ENCODE results near the gene COPS3. TPM values are rescaled to one million over a fixed set of nuclear protein-coding genes. Genes with fewer than 3 reads are reported as not detected.
"Not testable (repeated sequence)": the region's sequence is repeated elsewhere in the genome, so short reads cannot be mapped to it uniquely, and the experiment has no call there.

COPS3 gene
- total RNA-seq, 1 donor from 2014 or later, result 48.1 TPM

- TF ChIP-seq CTCF (IDR thresholded peaks at IDR 0.05) (no peak), POLR2A (IDR thresholded peaks at IDR 0.05) (no peak)
- no peaks in the 10 kb centered on the region for H3K27me3 ChIP-seq
- H3K36me3 ChIP-seq, result no peaks in the 10 kb centered on the region
- DNase-seq (ENCODE audit: extremely low spot score in 2 of 2), result no peak
- H3K27ac ChIP-seq, result no peak overlapping the region
- intact Hi-C loops (cut with DNase I), result no loop called here
- H3K9me3 ChIP-seq, result no peaks in the 10 kb centered on the region
- no peak overlapping the region for H3K4me3 ChIP-seq
- H3K4me1 ChIP-seq, result no peaks in the 10 kb centered on the region
Observed at GRCh38 chr17:17295141-17295540, 14.1 kb upstream of the COPS3 start.

DNA sequence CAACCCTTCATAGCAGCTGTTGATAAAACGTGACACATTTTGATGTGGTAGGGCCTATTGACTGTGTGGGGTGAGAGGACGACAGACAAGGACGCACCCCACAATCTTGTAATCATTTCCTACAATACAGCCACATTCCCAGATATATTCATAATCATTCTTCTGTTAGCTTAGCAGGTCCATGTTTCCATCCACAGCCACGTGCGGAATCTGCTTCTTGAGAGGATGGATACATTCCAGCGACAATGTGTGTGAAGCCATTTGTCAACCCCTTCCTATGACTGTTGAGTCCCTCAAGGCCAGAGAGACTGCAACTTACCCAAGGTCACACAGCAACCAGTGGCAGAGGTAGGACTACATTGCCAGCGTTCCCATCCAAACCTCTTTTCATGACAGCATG, 8.7 kb upstream of the COPS3 start:
- intact Hi-C loops (cut with DNase I), result no loop called here
- no peak for DNase-seq (ENCODE audit: extremely low spot score in 2 of 2)

DNA sequence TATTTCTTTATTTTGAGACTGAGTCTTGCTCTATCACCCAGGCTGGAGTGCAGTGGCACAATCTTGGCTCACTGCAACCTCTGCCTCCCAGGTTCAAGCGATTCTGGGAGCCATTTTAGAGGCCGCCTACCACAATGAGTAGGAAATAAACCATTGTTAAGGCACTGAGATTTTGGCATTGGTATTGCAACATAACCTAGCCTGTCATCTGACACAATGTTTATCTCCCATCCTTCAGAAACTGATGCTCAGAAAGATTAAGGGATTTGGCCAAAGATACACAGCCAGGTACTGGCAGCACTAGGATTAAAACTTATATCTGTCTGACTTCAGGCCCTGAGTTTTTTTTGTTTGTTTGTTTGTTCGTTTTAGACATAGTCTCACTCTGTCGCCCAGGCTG, 8.0 kb upstream of the COPS3 start:
- TF ChIP-seq POLR2A (IDR thresholded peaks at IDR 0.05), result no peak
- no peak for TF ChIP-seq CTCF (IDR thresholded peaks at IDR 0.05)
- TF ChIP-seq POLR2AphosphoS5 (IDR thresholded peaks at IDR 0.05; ENCODE audit: insufficient read depth in 1 of 2, low read depth in 1 of 2), result no peak
- H3K36me3 ChIP-seq, result no peaks in the 10 kb centered on the region
- intact Hi-C loops (cut with DNase I), result no loop called here
- H3K4me1 ChIP-seq, result no peaks in the 10 kb centered on the region
- H3K27ac ChIP-seq, result no peak overlapping the region
- no peak overlapping the region for H3K4me3 ChIP-seq
- H3K9me3 ChIP-seq, result no peaks in the 10 kb centered on the region
- DNase-seq (ENCODE audit: extremely low spot score in 2 of 2), result no peak
- no peaks in the 10 kb centered on the region for H3K27me3 ChIP-seq

More for the DNA sequence above, 8.7 kb upstream of the COPS3 start:
- H3K27me3 ChIP-seq, result no peaks in the 10 kb centered on the region
- H3K27ac ChIP-seq, result no peak overlapping the region
- no peaks in the 10 kb centered on the region for H3K4me1 ChIP-seq
- TF ChIP-seq POLR2A (IDR thresholded peaks at IDR 0.05) (no peak), POLR2AphosphoS5 (IDR thresholded peaks at IDR 0.05; ENCODE audit: insufficient read depth in 1 of 2, low read depth in 1 of 2) (no peak), CTCF (IDR thresholded peaks at IDR 0.05) (no peak)
- no peak overlapping the region for H3K4me3 ChIP-seq
- H3K9me3 ChIP-seq, result no peaks in the 10 kb centered on the region
- H3K36me3 ChIP-seq, result no peaks in the 10 kb centered on the region

- no peak for TF ChIP-seq CTCF (IDR thresholded peaks at IDR 0.05)
- TF ChIP-seq POLR2A (IDR thresholded peaks at IDR 0.05), result no peak
- TF ChIP-seq POLR2AphosphoS5 (IDR thresholded peaks at IDR 0.05; ENCODE audit: insufficient read depth in 1 of 2, low read depth in 1 of 2), result no peak
- no peaks in the 10 kb centered on the region for H3K36me3 ChIP-seq
- no peaks in the 10 kb centered on the region for H3K9me3 ChIP-seq
- H3K4me1 ChIP-seq, result no peaks in the 10 kb centered on the region
- intact Hi-C loops (cut with DNase I), result no loop called here
- no peak overlapping the region for H3K4me3 ChIP-seq
- H3K27ac ChIP-seq, result no peak overlapping the region
- no peak for DNase-seq (ENCODE audit: extremely low spot score in 2 of 2)
- no peaks in the 10 kb centered on the region for H3K27me3 ChIP-seq
Observed at GRCh38 chr17:17285951-17286350, 4.9 kb upstream of the COPS3 start.

DNA sequence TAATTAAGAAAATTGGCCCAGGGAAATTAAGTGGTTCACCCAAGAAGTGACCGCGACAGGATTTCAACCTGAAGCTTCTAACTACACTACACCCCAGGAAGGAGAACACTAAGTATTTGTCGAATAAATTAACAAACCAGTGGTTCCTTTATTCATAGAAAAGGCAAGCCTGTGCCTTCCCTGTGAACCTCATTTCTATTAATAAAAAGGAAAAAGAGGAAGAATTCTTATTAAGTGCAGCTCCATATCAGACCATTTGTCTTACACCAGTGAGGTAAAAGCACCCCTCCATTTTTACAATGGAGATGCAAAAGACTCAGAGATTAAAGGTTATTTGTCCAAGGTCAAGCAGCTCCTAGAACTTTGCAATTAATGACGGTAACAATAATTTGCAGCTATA, 1.7 kb downstream of the COPS3 start:
- no peak for DNase-seq (ENCODE audit: extremely low spot score in 2 of 2)
- no peaks in the 10 kb centered on the region for H3K27me3 ChIP-seq
- H3K27ac ChIP-seq, result no peak overlapping the region
- peaks cover 0 to 10% of the 10 kb centered on the region in 2 donors for H3K36me3 ChIP-seq
- H3K4me3 ChIP-seq, result peak overlapping the region in 1 of 2 donors; percentile 93
- no peak for TF ChIP-seq CTCF (IDR thresholded peaks at IDR 0.05)
- TF ChIP-seq POLR2A (IDR thresholded peaks at IDR 0.05), result no peak
- TF ChIP-seq POLR2AphosphoS5 (IDR thresholded peaks at IDR 0.05; ENCODE audit: insufficient read depth in 1 of 2, low read depth in 1 of 2), result no peak
- intact Hi-C loops (cut with DNase I), result no loop called here
- H3K4me1 ChIP-seq, result peaks cover 21% of the 10 kb centered on the region
- H3K9me3 ChIP-seq, result no peaks in the 10 kb centered on the region

DNA sequence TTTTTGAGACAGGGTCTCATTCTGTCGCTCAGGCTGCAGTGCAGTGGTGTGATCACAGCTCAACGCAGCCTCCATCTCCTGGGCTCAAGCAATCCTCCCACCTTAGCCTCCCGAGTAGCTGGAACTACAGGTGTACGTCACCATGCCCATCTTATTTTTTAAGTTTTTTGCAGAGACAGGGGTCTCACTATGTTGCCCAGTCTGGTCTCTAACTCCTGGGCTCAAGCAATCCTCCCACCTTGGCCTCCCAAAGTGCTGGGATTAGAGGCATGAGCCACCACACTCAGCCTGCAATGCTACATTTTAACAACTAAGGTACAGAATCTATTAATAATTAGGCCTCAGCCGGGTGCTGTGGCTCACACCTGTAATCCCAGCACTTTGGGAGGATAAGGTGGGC, 3.6 kb downstream of the COPS3 start:
- DNase-seq (ENCODE audit: extremely low spot score in 2 of 2); H3K27ac ChIP-seq; H3K4me3 ChIP-seq; H3K9me3 ChIP-seq; intact Hi-C loops (cut with DNase I); H3K27me3 ChIP-seq: not testable (repeated sequence)
- peaks cover 21% of the 10 kb centered on the region for H3K4me1 ChIP-seq
- peaks cover 0 to 24% of the 10 kb centered on the region in 2 donors for H3K36me3 ChIP-seq
